ENCODE measurements around the gene SLC39A5. TPM values are rescaled to one million over a fixed set of nuclear protein-coding genes. Genes with fewer than 3 reads are reported as not detected.
A peak's percentile ranks its signal among the peaks of the same experiment; 100 is the strongest.

The SLC39A5 gene
- total and polyA plus RNA-seq, 2 of the 13 experiments (the other 11 are each of a cell fraction or from before 2014, with no cell fraction given), result 59.7 to 101 TPM

DNA sequence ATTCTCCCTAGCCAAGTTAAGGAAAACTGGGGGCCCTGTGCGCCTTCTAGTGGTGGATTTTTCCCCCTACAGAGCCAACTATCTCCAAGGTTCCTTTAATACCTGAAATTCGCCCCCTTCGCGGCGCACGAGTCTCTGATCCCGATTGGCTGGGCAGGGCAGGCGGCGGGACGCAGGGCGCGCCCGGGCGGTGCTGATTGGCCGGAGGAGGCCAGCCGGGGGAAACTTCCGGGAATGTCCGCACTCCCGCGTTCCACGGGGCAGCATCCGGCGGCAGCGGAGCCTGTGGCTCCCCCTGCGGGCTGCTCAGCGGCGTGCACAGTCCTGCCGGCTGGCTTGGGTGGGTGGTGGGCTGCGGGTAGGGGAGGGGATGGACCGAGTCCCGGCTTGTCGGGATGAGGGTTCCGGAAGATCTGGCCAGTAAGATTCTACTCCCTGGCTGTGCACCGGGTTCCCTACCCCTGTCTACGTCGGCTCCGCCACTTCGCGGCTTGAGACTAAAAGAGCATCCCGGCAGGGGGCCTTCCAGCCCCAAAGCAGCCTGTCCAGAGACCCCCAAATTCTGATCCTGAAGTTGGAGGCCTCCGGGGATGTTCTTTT lies 5.6 kb upstream of the SLC39A5 start, which contains the start of gene NABP2 (continued):
- TF ChIP-seq SKIL (CRISPR knock-in tag; IDR thresholded peaks at IDR 0.05; ENCODE audit: borderline replicate concordance) (no peak), GLI4 (CRISPR knock-in tag; IDR thresholded peaks at IDR 0.05; ENCODE audit: borderline replicate concordance) (no peak), ZNF704 (CRISPR knock-in tag; IDR thresholded peaks at IDR 0.05; ENCODE audit: borderline replicate concordance) (no peak), ZNF589 (CRISPR knock-in tag; conservative IDR thresholded peaks at IDR 0.05) (no peak), KLF12 (CRISPR knock-in tag; IDR thresholded peaks at IDR 0.05; ENCODE audit: borderline replicate concordance) (no peak), MLLT10 (CRISPR knock-in tag; IDR thresholded peaks at IDR 0.05) (no peak), ZNF557 (CRISPR knock-in tag; IDR thresholded peaks at IDR 0.05) (no peak), ZNF639 (CRISPR knock-in tag; conservative IDR thresholded peaks at IDR 0.05) (no peak), CEBPB (IDR thresholded peaks at IDR 0.05; ENCODE audit: borderline replicate concordance, low read depth, low read length) (no peak)
- TF ChIP-seq, protein P1, sequence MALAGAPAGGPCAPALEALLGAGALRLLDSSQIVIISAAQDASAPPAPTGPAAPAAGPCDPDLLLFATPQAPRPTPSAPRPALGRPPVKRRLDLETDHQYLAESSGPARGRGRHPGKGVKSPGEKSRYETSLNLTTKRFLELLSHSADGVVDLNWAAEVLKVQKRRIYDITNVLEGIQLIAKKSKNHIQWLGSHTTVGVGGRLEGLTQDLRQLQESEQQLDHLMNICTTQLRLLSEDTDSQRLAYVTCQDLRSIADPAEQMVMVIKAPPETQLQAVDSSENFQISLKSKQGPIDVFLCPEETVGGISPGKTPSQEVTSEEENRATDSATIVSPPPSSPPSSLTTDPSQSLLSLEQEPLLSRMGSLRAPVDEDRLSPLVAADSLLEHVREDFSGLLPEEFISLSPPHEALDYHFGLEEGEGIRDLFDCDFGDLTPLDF (CRISPR knock-in tag; IDR thresholded peaks at IDR 0.05), result peak; percentile 88
- TF ChIP-seq, protein P2, sequence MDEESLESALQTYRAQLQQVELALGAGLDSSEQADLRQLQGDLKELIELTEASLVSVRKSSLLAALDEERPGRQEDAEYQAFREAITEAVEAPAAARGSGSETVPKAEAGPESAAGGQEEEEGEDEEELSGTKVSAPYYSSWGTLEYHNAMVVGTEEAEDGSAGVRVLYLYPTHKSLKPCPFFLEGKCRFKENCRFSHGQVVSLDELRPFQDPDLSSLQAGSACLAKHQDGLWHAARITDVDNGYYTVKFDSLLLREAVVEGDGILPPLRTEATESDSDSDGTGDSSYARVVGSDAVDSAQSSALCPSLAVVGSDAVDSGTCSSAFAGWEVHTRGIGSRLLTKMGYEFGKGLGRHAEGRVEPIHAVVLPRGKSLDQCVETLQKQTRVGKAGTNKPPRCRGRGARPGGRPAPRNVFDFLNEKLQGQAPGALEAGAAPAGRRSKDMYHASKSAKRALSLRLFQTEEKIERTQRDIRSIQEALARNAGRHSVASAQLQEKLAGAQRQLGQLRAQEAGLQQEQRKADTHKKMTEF (CRISPR knock-in tag; IDR thresholded peaks at IDR 0.05), result peak; percentile 87
- TF ChIP-seq, protein P3, sequence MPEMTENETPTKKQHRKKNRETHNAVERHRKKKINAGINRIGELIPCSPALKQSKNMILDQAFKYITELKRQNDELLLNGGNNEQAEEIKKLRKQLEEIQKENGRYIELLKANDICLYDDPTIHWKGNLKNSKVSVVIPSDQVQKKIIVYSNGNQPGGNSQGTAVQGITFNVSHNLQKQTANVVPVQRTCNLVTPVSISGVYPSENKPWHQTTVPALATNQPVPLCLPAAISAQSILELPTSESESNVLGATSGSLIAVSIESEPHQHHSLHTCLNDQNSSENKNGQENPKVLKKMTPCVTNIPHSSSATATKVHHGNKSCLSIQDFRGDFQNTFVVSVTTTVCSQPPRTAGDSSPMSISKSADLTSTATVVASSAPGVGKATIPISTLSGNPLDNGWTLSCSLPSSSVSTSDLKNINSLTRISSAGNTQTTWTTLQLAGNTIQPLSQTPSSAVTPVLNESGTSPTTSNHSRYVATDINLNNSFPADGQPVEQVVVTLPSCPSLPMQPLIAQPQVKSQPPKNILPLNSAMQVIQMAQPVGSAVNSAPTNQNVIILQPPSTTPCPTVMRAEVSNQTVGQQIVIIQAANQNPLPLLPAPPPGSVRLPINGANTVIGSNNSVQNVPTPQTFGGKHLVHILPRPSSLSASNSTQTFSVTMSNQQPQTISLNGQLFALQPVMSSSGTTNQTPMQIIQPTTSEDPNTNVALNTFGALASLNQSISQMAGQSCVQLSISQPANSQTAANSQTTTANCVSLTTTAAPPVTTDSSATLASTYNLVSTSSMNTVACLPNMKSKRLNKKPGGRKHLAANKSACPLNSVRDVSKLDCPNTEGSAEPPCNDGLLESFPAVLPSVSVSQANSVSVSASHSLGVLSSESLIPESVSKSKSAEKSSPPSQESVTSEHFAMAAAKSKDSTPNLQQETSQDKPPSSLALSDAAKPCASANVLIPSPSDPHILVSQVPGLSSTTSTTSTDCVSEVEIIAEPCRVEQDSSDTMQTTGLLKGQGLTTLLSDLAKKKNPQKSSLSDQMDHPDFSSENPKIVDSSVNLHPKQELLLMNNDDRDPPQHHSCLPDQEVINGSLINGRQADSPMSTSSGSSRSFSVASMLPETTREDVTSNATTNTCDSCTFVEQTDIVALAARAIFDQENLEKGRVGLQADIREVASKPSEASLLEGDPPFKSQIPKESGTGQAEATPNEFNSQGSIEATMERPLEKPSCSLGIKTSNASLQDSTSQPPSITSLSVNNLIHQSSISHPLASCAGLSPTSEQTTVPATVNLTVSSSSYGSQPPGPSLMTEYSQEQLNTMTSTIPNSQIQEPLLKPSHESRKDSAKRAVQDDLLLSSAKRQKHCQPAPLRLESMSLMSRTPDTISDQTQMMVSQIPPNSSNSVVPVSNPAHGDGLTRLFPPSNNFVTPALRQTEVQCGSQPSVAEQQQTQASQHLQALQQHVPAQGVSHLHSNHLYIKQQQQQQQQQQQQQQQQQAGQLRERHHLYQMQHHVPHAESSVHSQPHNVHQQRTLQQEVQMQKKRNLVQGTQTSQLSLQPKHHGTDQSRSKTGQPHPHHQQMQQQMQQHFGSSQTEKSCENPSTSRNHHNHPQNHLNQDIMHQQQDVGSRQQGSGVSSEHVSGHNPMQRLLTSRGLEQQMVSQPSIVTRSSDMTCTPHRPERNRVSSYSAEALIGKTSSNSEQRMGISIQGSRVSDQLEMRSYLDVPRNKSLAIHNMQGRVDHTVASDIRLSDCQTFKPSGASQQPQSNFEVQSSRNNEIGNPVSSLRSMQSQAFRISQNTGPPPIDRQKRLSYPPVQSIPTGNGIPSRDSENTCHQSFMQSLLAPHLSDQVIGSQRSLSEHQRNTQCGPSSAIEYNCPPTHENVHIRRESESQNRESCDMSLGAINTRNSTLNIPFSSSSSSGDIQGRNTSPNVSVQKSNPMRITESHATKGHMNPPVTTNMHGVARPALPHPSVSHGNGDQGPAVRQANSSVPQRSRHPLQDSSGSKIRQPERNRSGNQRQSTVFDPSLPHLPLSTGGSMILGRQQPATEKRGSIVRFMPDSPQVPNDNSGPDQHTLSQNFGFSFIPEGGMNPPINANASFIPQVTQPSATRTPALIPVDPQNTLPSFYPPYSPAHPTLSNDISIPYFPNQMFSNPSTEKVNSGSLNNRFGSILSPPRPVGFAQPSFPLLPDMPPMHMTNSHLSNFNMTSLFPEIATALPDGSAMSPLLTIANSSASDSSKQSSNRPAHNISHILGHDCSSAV (CRISPR knock-in tag; IDR thresholded peaks at IDR 0.05; ENCODE audit: borderline replicate concordance), result no peak

Data from HepG2 (cell line).